ENCODE measurements around the gene S100A4.

Gene S100A4

GRCh38 chr1:153573351-153573750 lies 27.7 kb upstream of the S100A4 start:
- Histone ChIP-seq H4K20me1 (ENCODE audit: insufficient read depth) (no peaks in the 10 kb centered on the region), H3K27ac (no peak overlapping the region), H3K4me1 (ENCODE audit: low read depth, poor library complexity, severe bottlenecking) (peaks cover 15% of the 10 kb centered on the region), H3K36me3 (ENCODE audit: insufficient read depth) (no peaks in the 10 kb centered on the region), H3K79me2 (ENCODE audit: insufficient read depth, low read depth) (no peaks in the 10 kb centered on the region), H3K27me3 (ENCODE audit: insufficient read depth, low read depth) (peaks cover 10% of the 10 kb centered on the region; the same call in 1 of the 2 replicates), H3K4me2 (no peak overlapping the region), H3K9ac (no peak overlapping the region), H2AFZ (ENCODE audit: low read depth) (no peak overlapping the region), H3K4me3 (IDR thresholded peaks at IDR 0.05; ENCODE audit: insufficient read depth, low read depth, low read length) (no peak overlapping the region)
- no peak for TF ChIP-seq CTCF (conservative IDR thresholded peaks at IDR 0.05; ENCODE audit: low read depth, low read length)

GRCh38 chr1:153572569-153573015 lies 27.0 kb upstream of the S100A4 start:
- Histone ChIP-seq H4K20me1 (ENCODE audit: insufficient read depth) (no peaks in the 10 kb centered on the region), H3K79me2 (ENCODE audit: insufficient read depth, low read depth) (no peaks in the 10 kb centered on the region), H3K36me3 (ENCODE audit: insufficient read depth) (no peaks in the 10 kb centered on the region), H3K9ac (no peak overlapping the region), H3K4me1 (ENCODE audit: low read depth, poor library complexity, severe bottlenecking) (peaks cover 17% of the 10 kb centered on the region), H3K4me3 (IDR thresholded peaks at IDR 0.05; ENCODE audit: insufficient read depth, low read depth, low read length) (no peak overlapping the region), H3K27me3 (ENCODE audit: insufficient read depth, low read depth) (peaks cover 5% of the 10 kb centered on the region; the same call in 1 of the 2 replicates), H3K4me2 (peak overlapping the region; percentile 0; the same call in 1 of the 2 replicates), H3K27ac (no peak overlapping the region), H2AFZ (ENCODE audit: low read depth) (peak overlapping the region; percentile 10; the same call in 1 of the 2 replicates)
- TF ChIP-seq CTCF (conservative IDR thresholded peaks at IDR 0.05; ENCODE audit: low read depth, low read length): peak; percentile 95

- no peaks in the 10 kb centered on the region for H3K36me3 ChIP-seq (ENCODE audit: insufficient read depth)
- TF ChIP-seq CTCF (conservative IDR thresholded peaks at IDR 0.05; ENCODE audit: low read depth, low read length): no peak
- no peak overlapping the region for H3K27ac ChIP-seq
- peaks cover 4% of the 10 kb centered on the region; the same call in 1 of the 2 replicates for H3K27me3 ChIP-seq (ENCODE audit: insufficient read depth, low read depth)
- H3K79me2 ChIP-seq (ENCODE audit: insufficient read depth, low read depth): no peaks in the 10 kb centered on the region
- H3K4me3 ChIP-seq (IDR thresholded peaks at IDR 0.05; ENCODE audit: insufficient read depth, low read depth, low read length): no peak overlapping the region
- H3K9ac ChIP-seq: no peak overlapping the region
- H3K4me1 ChIP-seq (ENCODE audit: low read depth, poor library complexity, severe bottlenecking): peaks cover 23% of the 10 kb centered on the region
- no peak overlapping the region for H3K4me2 ChIP-seq
- H4K20me1 ChIP-seq (ENCODE audit: insufficient read depth): no peaks in the 10 kb centered on the region
- no peak overlapping the region for H2AFZ ChIP-seq (ENCODE audit: low read depth)
These were observed 26.1 kb upstream of the S100A4 start for GRCh38 chr1:153571706-153572105.

GRCh38 chr1:153570874-153571273 lies 25.3 kb upstream of the S100A4 start:
- Histone ChIP-seq H3K4me1 (ENCODE audit: low read depth, poor library complexity, severe bottlenecking) (peaks cover 28% of the 10 kb centered on the region), H3K27me3 (ENCODE audit: insufficient read depth, low read depth) (peaks cover under 1% of the 10 kb centered on the region; the same call in 1 of the 2 replicates), H3K79me2 (ENCODE audit: insufficient read depth, low read depth) (no peaks in the 10 kb centered on the region), H4K20me1 (ENCODE audit: insufficient read depth) (no peaks in the 10 kb centered on the region), H3K27ac (no peak overlapping the region), H2AFZ (ENCODE audit: low read depth) (no peak overlapping the region), H3K36me3 (ENCODE audit: insufficient read depth) (no peaks in the 10 kb centered on the region), H3K9ac (no peak overlapping the region), H3K4me2 (no peak overlapping the region), H3K4me3 (IDR thresholded peaks at IDR 0.05; ENCODE audit: insufficient read depth, low read depth, low read length) (no peak overlapping the region)
- no peak for TF ChIP-seq CTCF (conservative IDR thresholded peaks at IDR 0.05; ENCODE audit: low read depth, low read length)

Measured in KMS-11 (cell line).